SK-N-MC (cell line): ENCODE measurements around the gene PRR16.

Experiments
- EZH2 ChIP-seq: fragments of 200-600 bp; sonication (generic); IDR thresholded peaks from one replicate; pipeline ENCODE4 v1.6.1; 2017; ENCODE audit warnings: antibody characterized with exemption
- POLR2AphosphoS5 ChIP-seq: IDR thresholded peaks from 2 replicates; pipeline ENCODE4 v1.6.1; 2012; ENCODE audit warnings: mild to moderate bottlenecking, low read depth, low read length, borderline replicate concordance

GRCh38 chr5:120466341-120467006 is 2.4 kb downstream of the PRR16 start:
- TF ChIP-seq EZH2 (no peak), POLR2AphosphoS5 (no peak)
